ENCODE measurements around the gene SLC2A4.
A peak's percentile ranks its signal among the peaks of the same experiment; 100 is the strongest.

SLC2A4 gene

GRCh38 chr17:7312432-7313087 lies 31.0 kb downstream of the SLC2A4 start:
- no peak for TF ChIP-seq CTCF (IDR thresholded peaks at IDR 0.05; ENCODE audit: low read depth, low read length)
- in situ Hi-C loops (cut with HindIII; ENCODE audit: low sequenced_read_pairs), result no loop called here
- no peak for DNase-seq (ENCODE audit: low read depth, low spot score)
- H3K4me3 ChIP-seq (ENCODE audit: low read depth, low read length), result no peak overlapping the region

- TF ChIP-seq CTCF (IDR thresholded peaks at IDR 0.05; ENCODE audit: low read depth, low read length), result no peak
- DNase-seq (ENCODE audit: low read depth, low spot score), result no peak
- in situ Hi-C loops (cut with HindIII; ENCODE audit: low sequenced_read_pairs), result no loop called here
- no peak overlapping the region for H3K4me3 ChIP-seq (ENCODE audit: low read depth, low read length)
These were observed 31.8 kb downstream of the SLC2A4 start for GRCh38 chr17:7313088-7313889.

- DNase-seq (ENCODE audit: low read depth, low spot score), result no peak
- H3K4me3 ChIP-seq (ENCODE audit: low read depth, low read length), result peak overlapping the region; percentile 59
These were observed 32.6 kb downstream of the SLC2A4 start for GRCh38 chr17:7313890-7314718.

GRCh38 chr17:7314719-7315569 lies 33.4 kb downstream of the SLC2A4 start, which contains the start of gene GPS2:
Gene GPS2, minus strand, starts transcription at chr17:7315360. Its CDS starts 308 bp downstream, at chr17:7315052.
- in situ Hi-C loops (cut with HindIII; ENCODE audit: low sequenced_read_pairs), result no loop called here
- H3K4me3 ChIP-seq (ENCODE audit: low read depth, low read length), result peak within 1 kb of the TSS; percentile 59
- TF ChIP-seq CTCF (IDR thresholded peaks at IDR 0.05; ENCODE audit: low read depth, low read length), result no peak
- peak; percentile 81 for DNase-seq (ENCODE audit: low read depth, low spot score)

More at GRCh38 chr17:7313890-7314718, 32.6 kb downstream of the SLC2A4 start:
- TF ChIP-seq CTCF (IDR thresholded peaks at IDR 0.05; ENCODE audit: low read depth, low read length), result no peak
- in situ Hi-C loops (cut with HindIII; ENCODE audit: low sequenced_read_pairs), result no loop called here

- in situ Hi-C loops (cut with HindIII; ENCODE audit: low sequenced_read_pairs), result no loop called here
- peak overlapping the region; percentile 59 for H3K4me3 ChIP-seq (ENCODE audit: low read depth, low read length)
- DNase-seq (ENCODE audit: low read depth, low spot score), result no peak
- no peak for TF ChIP-seq CTCF (IDR thresholded peaks at IDR 0.05; ENCODE audit: low read depth, low read length)
These were observed 34.2 kb downstream of the SLC2A4 start for GRCh38 chr17:7315570-7316235.
